ENCODE data around the gene RNF182. TPM values are rescaled to one million over a fixed set of nuclear protein-coding genes. Genes with fewer than 3 reads are reported as not detected.

RNF182 gene
- total RNA-seq, 1 donor from 2014 or later = not detected

- no peak for TF ChIP-seq CTCF (IDR thresholded peaks at IDR 0.05; ENCODE audit: insufficient read depth, low read length, severe bottlenecking)
- Histone ChIP-seq H3K27me3 (ENCODE audit: control insufficient read depth, insufficient read depth, low read length) (peaks cover 30% of the 10 kb centered on the region), H3K36me3 (ENCODE audit: control insufficient read depth, insufficient read depth, low read length) (no peaks in the 10 kb centered on the region), H3K4me3 (ENCODE audit: low read depth, low read length) (no peak overlapping the region)
- no peak for DNase-seq (ENCODE audit: low read depth)
- no peak for FAIRE-seq
Measured at GRCh38 chr6:13926378-13926777, 1.6 kb downstream of the RNF182 start.

- FAIRE-seq (no peak), DNase-seq (ENCODE audit: low read depth) (no peak)
- H3K36me3 ChIP-seq (ENCODE audit: control insufficient read depth, insufficient read depth, low read length) = no peaks in the 10 kb centered on the region
- peaks cover 30% of the 10 kb centered on the region for H3K27me3 ChIP-seq (ENCODE audit: control insufficient read depth, insufficient read depth, low read length)
- no peak for TF ChIP-seq CTCF (IDR thresholded peaks at IDR 0.05; ENCODE audit: insufficient read depth, low read length, severe bottlenecking)
- no peak overlapping the region for H3K4me3 ChIP-seq (ENCODE audit: low read depth, low read length)
Measured at GRCh38 chr6:13927203-13927602, 2.5 kb downstream of the RNF182 start.

GRCh38 chr6:13929196-13929595 lies 4.4 kb downstream of the RNF182 start:
- DNase-seq (ENCODE audit: low read depth) (no peak), FAIRE-seq (no peak)
- H3K36me3 ChIP-seq (ENCODE audit: control insufficient read depth, insufficient read depth, low read length) = no peaks in the 10 kb centered on the region
- H3K4me3 ChIP-seq (ENCODE audit: low read depth, low read length) = no peak overlapping the region
- TF ChIP-seq CTCF (IDR thresholded peaks at IDR 0.05; ENCODE audit: insufficient read depth, low read length, severe bottlenecking) = no peak
- peaks cover 24% of the 10 kb centered on the region for H3K27me3 ChIP-seq (ENCODE audit: control insufficient read depth, insufficient read depth, low read length)

GRCh38 chr6:13931797-13932402 lies 7.1 kb downstream of the RNF182 start:
- no peaks in the 10 kb centered on the region for H3K36me3 ChIP-seq (ENCODE audit: control insufficient read depth, insufficient read depth, low read length)
- peaks cover 4% of the 10 kb centered on the region for H3K27me3 ChIP-seq (ENCODE audit: control insufficient read depth, insufficient read depth, low read length)
- H3K4me3 ChIP-seq (ENCODE audit: low read depth, low read length) = no peak overlapping the region
- DNase-seq (ENCODE audit: low read depth) (no peak), FAIRE-seq (no peak)
- TF ChIP-seq CTCF (IDR thresholded peaks at IDR 0.05; ENCODE audit: insufficient read depth, low read length, severe bottlenecking) = no peak

- no peak for DNase-seq (ENCODE audit: low read depth)
- Histone ChIP-seq H3K27me3 (ENCODE audit: control insufficient read depth, insufficient read depth, low read length) (peaks cover under 1% of the 10 kb centered on the region), H3K36me3 (ENCODE audit: control insufficient read depth, insufficient read depth, low read length) (no peaks in the 10 kb centered on the region), H3K4me3 (ENCODE audit: low read depth, low read length) (no peak overlapping the region)
- TF ChIP-seq CTCF (IDR thresholded peaks at IDR 0.05; ENCODE audit: insufficient read depth, low read length, severe bottlenecking) = no peak
- no peak for FAIRE-seq
Measured at GRCh38 chr6:13932785-13933184, 8.0 kb downstream of the RNF182 start.

GRCh38 chr6:13934721-13935120 lies 10.0 kb downstream of the RNF182 start:
- no peak for TF ChIP-seq CTCF (IDR thresholded peaks at IDR 0.05; ENCODE audit: insufficient read depth, low read length, severe bottlenecking)
- H3K27me3 ChIP-seq (ENCODE audit: control insufficient read depth, insufficient read depth, low read length) = no peaks in the 10 kb centered on the region
- H3K36me3 ChIP-seq (ENCODE audit: control insufficient read depth, insufficient read depth, low read length) = no peaks in the 10 kb centered on the region
- no peak for FAIRE-seq
- no peak overlapping the region for H3K4me3 ChIP-seq (ENCODE audit: low read depth, low read length)
- no peak for DNase-seq (ENCODE audit: low read depth)
